ENCODE results near the gene WBP1L.
"Not testable (repeated sequence)": the region's sequence is repeated elsewhere in the genome, so short reads cannot be mapped to it uniquely, and the experiment has no call there.

Gene WBP1L

DNA sequence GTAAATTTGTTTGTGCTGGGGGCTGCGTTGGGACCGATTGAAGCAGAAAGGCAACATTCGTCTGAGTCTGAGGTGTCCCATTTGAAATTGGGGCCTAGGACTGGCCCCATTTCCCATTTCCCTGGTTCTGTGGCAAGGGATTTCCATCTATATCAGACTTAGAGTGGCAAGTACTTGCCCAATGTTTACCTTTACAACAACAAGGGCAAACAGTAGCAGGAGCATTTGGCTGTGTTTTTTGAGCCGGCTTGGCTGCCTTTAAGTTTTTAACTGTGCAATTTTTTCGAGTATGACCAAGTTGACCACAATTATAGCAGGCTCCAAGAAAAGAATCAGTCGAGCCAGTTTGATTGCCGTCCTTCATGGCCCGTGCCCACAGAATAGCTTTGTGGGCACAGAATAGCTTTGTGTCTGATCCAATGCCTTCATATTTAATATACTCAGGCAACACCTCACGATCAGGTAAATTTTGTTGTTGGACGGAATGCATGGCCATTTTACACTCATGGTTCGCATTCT lies 98.1 kb downstream of the WBP1L start:
- DNase-seq (ENCODE audit: low spot score): no peak

DNA sequence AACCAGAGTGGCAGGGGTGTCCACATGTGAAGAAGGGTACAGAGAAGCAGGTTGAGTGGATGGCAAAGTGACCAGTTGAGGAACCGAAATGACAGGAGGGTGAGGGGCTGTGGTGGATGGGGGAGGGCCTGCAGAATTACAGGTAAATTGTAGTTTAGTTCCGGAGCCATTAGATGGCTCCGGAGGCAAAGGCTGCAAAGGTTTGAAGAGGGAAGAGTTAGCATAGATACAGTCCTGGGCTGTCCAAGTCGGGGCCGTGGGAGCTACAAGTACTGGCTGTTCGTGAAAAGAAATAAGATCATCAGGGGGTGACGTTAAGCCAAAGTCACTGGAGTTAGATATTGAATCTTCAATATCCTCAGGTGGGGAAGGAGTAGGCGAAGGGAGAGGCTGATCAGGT lies 99.4 kb downstream of the WBP1L start:
- DNase-seq (ENCODE audit: low spot score): not testable (repeated sequence)

DNA sequence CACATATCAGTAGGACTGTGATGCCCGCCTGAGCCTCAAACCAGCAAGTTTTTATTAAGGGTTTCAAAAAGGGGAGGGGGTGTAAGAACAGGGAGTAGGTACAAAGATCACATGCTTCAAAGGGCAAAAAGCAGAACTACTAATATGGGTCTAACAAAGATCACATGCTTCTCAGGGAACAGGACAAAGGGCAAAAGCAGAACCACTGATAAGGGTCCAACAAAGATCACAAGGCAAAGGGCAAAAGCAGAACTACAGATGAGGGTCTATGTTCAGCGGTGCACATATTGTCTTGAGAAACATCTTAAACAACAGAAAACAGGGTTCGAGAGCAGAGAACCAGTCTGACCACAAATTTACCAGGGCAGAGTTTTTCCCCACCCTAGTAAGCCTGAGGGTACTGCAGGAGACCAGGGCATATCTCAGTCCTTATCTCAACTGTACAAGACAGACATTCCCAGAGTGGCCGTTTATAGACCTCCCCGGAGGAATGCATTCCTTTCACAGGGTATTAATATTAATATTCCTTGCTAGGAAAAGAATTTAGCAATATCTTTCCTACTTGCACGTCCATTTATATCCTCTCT lies 100.5 kb downstream of the WBP1L start:
- not testable (repeated sequence) for DNase-seq (ENCODE audit: low spot score)

DNA sequence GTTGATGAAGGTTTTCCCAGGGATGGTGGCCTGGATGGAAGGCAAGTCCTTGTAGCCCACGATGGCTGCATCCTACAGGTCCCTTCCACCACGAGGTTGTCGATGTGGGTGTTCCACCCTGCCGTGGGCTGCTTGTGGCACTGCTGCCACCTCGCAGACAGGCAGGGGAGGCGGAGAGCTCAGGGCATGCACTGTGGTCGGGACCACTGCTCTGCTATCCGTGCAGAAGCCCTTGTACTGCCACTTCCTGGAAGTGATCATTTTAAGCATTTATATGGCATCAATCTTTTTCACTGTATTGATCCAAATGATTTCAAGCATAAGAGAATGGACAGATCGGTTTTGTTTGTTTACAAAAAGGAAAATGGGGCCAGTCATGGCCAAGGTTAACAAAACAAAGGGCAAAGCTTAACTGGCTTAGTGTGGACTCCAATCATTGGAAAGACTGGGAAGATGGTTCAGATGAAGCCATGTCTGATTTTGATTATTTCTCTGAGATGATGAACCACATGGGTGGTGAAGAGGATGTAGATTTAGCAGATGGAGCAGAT lies 101.7 kb downstream of the WBP1L start:
- DNase-seq (ENCODE audit: low spot score): no peak

DNA sequence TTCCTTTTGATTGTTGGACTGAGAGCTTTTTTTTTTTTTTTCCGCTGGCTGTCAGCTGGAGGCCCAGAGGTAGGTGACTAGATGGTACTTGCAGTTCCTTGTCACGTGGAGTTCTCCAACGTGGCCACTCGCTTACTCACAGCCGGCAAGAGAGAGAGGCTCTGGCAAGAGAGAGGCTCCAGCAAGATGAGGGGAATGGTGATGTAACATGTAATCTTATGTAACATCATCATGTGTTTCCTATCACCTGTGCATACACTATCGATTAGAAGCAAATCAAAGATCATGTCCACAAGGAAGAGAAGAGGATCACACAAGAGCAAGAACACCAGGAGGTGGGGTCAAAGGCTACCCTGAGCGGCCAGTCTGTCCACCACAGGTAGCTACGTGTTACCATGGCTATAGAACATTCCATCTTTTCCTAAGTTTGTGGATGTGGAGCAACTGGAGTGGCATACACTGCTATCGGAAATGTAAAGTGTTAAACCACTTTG lies 106.3 kb downstream of the WBP1L start:
- DNase-seq (ENCODE audit: low spot score): no peak

DNA sequence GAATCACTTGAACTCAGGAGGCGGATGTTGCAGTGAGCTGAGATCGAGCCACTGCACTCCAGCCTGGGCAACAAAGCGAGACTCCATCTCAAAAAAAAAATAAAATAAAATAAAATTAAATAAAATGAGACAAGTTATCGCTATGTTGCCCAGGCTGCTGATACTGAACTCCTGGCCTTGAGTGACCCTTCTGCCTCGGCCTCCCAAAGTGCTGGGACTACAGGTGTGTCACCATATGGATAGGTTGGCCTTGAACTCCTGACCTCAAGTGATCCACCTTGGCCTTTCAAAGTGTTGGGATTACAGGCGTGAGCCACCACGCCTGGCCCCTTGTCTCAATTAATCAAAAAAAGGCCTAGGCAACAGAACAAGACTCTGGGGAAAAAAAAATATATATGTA lies 109.5 kb downstream of the WBP1L start:
- DNase-seq (ENCODE audit: low spot score): not testable (repeated sequence)

DNA sequence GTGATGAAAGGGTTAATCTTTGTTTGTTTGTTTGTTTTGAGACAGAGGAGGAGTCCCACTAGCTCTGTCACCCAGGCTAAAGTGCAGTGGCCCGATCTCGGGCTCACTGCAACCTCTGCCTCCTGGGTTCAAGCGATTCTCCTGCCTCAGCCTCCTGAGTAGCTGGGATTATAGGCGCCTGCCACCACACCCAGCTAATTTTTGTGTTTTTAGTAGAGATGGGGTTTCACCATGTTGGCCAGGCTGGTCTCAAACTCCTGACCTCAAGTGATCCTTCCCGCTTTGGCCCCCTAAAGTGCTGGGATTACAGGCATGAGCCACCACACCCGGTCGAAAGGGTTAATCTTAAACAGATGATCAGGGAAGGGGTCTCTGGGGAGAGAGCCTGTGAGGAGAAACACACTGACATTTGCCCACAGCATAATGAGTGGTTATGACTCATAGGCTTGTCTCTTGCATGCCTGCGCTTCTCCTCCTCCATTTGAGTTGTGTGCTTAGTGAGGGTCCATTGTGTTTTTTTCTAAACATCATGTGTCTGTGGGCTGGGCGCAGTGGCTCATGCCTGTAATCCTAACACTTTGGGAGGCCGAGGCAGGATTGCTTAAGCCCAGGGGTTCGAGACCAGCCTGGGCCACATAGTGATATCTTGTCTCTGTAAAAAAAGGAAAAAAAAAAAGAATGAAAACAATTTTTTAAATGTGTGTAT lies 112.1 kb downstream of the WBP1L start:
- DNase-seq (ENCODE audit: low spot score): peak; percentile 20

DNA sequence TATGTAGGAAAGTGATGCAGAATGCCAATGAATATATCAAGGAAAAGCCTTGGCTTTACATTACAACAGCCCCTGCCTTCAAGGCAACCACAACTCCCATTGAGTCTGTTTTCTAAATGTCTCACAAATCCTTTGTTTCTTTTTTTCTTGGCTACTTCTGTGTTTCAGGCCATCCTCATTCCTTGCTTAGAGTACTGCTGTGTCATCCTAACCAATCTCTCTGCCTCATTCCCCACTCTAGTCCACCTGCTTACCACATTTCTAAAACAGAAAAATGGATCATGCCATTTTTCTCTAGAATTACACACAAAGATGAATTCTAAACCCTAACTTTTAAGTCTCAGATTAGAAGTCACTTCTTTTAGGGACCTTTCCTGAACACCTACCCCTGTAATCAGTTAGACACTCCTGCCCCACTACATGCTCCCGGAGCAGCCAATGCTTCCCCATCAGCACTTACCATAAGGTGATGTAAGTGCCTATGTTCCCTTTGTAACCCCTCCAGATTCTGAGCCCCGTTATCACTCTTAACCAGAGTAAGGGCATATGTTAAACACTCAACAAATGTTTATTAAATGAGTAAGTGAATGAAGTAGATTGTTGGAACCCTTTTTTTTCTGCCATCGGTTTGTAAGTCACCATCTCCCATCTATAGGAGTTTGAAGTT lies 113.1 kb downstream of the WBP1L start:
- DNase-seq (ENCODE audit: low spot score): no peak

DNA sequence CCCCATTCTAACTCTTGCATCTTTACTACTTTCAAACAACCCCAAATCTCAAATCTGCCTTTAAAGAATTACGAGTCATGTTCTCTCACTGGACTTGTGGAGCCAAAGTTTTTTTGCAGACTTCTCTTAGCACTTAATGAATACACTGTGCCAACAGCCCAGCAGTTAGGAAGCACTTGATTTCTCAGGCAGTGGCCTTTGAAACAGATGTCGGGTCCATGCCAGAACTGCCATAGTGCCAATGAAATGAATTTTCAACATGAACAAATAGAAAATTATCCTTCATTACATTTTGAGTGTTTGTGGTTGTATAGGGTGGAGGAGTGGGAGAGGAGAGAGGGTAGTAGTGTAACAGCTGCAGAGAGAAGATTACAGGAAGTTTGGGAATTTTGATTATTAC lies 116.2 kb downstream of the WBP1L start:
- DNase-seq (ENCODE audit: low spot score): no peak

DNA sequence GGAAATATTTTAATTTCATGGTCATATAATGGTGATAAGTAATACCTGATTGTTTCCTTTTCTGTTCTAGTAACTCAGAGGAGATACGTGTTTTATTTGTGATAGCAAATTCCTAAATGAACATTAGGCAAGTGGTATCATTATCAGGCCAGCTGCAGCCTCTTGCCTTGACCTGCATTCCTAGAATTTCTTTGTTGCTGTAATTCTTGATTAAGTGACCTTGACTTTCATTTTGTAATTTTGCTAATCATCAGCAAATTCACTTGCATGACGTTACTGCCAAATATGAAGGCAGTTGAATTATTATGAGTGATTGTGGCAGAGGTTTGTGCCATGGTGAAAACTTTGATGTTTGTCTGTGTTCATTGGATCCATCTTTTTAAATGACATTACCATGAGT lies 119.9 kb downstream of the WBP1L start:
- no peak for DNase-seq (ENCODE audit: low spot score)

DNA sequence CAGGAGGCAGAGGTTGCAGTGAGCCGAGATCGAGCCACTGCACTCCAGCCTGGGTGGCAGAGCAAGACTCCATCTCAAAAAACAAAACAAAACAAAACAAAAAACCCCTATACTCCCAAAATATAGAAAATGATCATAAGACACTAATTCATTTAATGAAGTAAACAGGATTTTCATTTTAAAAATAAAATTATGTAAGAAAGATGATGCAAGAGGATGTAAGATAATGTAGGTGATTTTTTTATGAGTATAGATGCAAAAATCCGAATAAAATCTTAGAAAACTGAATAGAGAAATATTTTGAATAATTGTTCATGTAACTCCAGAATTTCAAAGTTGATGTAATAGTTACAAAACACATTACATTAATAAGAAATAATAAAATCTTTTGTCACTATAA lies 121.9 kb downstream of the WBP1L start:
- DNase-seq (ENCODE audit: low spot score): no peak

All from LoVo (cell line).